ENCODE data around the gene CD1D. TPM values are rescaled to one million over a fixed set of nuclear protein-coding genes. Genes with fewer than 3 reads are reported as not detected.

The CD1D gene
- total RNA-seq, 4 donors from 2014 or later = 0.26 to 2.0 (median 1.1) TPM

- intact Hi-C loops (cut with DNase I) = no loop called here
- no peaks in the 10 kb centered on the region for H3K9me3 ChIP-seq
- TF ChIP-seq POLR2A (IDR thresholded peaks at IDR 0.05; ENCODE audit: low read depth) = no peak
- peak; percentile 24 to 37 for TF ChIP-seq POLR2AphosphoS5 (IDR thresholded peaks at IDR 0.05)
- TF ChIP-seq CTCF (IDR thresholded peaks at IDR 0.05) = no peak
- no peak for TF ChIP-seq EP300 (IDR thresholded peaks at IDR 0.05)
- peak overlapping the region; percentile 56 to 69 (median 60) for H3K4me3 ChIP-seq
- H3K27me3 ChIP-seq = peaks cover 0 to 39% (median 12%) of the 10 kb centered on the region in 4 donors
- 4% methylated on average over 11 of the region's 34 CpGs for WGBS
- peaks cover 7 to 31% (median 24%) of the 10 kb centered on the region in 4 donors for H3K4me1 ChIP-seq
- no peak overlapping the region for H3K27ac ChIP-seq (replicated peaks in 1 of 4)
- DNase-seq (ENCODE audit: extremely low spot score) = no peak
- H3K36me3 ChIP-seq = no peaks in the 10 kb centered on the region
Observed at GRCh38 chr1:158177700-158178450, 2.8 kb upstream of the CD1D start.

- no peak for DNase-seq (ENCODE audit: extremely low spot score)
- H3K4me1 ChIP-seq = peaks cover 7 to 31% (median 24%) of the 10 kb centered on the region in 4 donors
- no peaks in the 10 kb centered on the region for H3K9me3 ChIP-seq
- 80% methylated on average over 4 of the region's 4 CpGs for WGBS
- no peak overlapping the region for H3K27ac ChIP-seq (replicated peaks in 1 of 4)
- TF ChIP-seq POLR2AphosphoS5 (IDR thresholded peaks at IDR 0.05) (no peak), EP300 (IDR thresholded peaks at IDR 0.05) (no peak), POLR2A (IDR thresholded peaks at IDR 0.05; ENCODE audit: low read depth) (no peak), CTCF (IDR thresholded peaks at IDR 0.05) (no peak)
- intact Hi-C loops (cut with DNase I) = no loop called here
- H3K36me3 ChIP-seq = no peaks in the 10 kb centered on the region
- H3K27me3 ChIP-seq = peaks cover 0 to 54% (median 12%) of the 10 kb centered on the region in 4 donors
- no peak overlapping the region for H3K4me3 ChIP-seq
Observed at GRCh38 chr1:158179301-158180041, 1.2 kb upstream of the CD1D start.

GRCh38 chr1:158181577-158181922 lies 855 bp downstream of the CD1D start:
- intact Hi-C loops (cut with DNase I) = no loop called here
- Histone ChIP-seq H3K9me3 (no peaks in the 10 kb centered on the region), H3K36me3 (no peaks in the 10 kb centered on the region), H3K27ac (replicated peaks in 1 of 4) (no peak overlapping the region), H3K4me3 (peak overlapping the region; percentile 45 to 65 (median 52)), H3K27me3 (peaks cover 0 to 56% (median 12%) of the 10 kb centered on the region in 4 donors), H3K4me1 (peaks cover 7 to 31% (median 24%) of the 10 kb centered on the region in 4 donors)
- 17% methylated on average over 13 of the region's 13 CpGs for WGBS
- TF ChIP-seq CTCF (IDR thresholded peaks at IDR 0.05) (no peak), POLR2A (IDR thresholded peaks at IDR 0.05; ENCODE audit: low read depth) (no peak), EP300 (IDR thresholded peaks at IDR 0.05) (no peak), POLR2AphosphoS5 (IDR thresholded peaks at IDR 0.05) (no peak)
- no peak for DNase-seq (ENCODE audit: extremely low spot score)

DNA sequence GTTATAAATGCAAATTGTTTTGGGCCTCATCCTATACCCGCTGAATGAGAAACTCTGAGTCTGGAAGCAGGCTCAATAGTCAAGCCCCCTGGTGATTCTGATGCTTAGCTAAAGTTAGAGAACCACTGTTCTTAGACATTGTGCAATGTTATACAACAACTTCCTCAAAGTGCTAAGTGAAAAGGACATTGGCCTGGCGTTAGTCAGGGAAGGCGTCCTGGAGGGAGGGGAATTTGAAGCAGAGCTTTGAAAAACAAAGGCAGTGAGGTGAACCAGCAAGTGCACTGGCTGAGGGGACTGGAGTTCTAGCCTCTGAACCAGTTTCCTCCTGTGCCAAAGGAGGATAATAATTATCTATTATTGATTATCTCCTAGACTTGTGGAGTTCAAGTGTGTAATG lies 5.1 kb downstream of the CD1D start:
- WGBS = 75% methylated on average over 3 of the region's 3 CpGs
- Histone ChIP-seq H3K4me3 (no peak overlapping the region), H3K9me3 (no peaks in the 10 kb centered on the region), H3K4me1 (peaks cover 0 to 11% (median 9%) of the 10 kb centered on the region in 4 donors), H3K36me3 (no peaks in the 10 kb centered on the region), H3K27me3 (peaks cover 0 to 69% (median 11%) of the 10 kb centered on the region in 4 donors), H3K27ac (replicated peaks in 1 of 4) (no peak overlapping the region)
- DNase-seq (ENCODE audit: extremely low spot score) = no peak
- TF ChIP-seq POLR2AphosphoS5 (IDR thresholded peaks at IDR 0.05) (no peak), POLR2A (IDR thresholded peaks at IDR 0.05; ENCODE audit: low read depth) (no peak), EP300 (IDR thresholded peaks at IDR 0.05) (no peak), CTCF (IDR thresholded peaks at IDR 0.05) (no peak)
- intact Hi-C loops (cut with DNase I) = no loop called here

All from esophagus muscularis mucosa (tissue), 4 donors.